Adrenal gland (tissue), 12 donors: ENCODE data around the gene EXOC3L4. TPM values are rescaled to one million over a fixed set of nuclear protein-coding genes. Genes with fewer than 3 reads are reported as not detected.

Experiments
- DNase-seq, 7 donors: peaks; one replicate each; pipeline ENCODE4 v3.0.0-alpha.2; 2019 to 2020
- H3K27ac ChIP-seq, 5 donors: fragments of 200-600 bp; sonication (generic) in 4 of 5; 1 replicate in 3 of 5; 2 replicates in 2 of 5; pipeline versions ENCODE4 v1.5.1 to v1.8.0; 2016 to 2020; ENCODE audit warnings: mild to moderate bottlenecking in 1 of 5
- H3K27me3 ChIP-seq: fragments of 200-600 bp; 2 replicates; pipeline ENCODE4 v1.8.0; 2021
- H3K36me3 ChIP-seq, 2 donors: fragments of 200-600 bp; replicated peaks in 1 of 2; 1 replicate in 1 of 2; 2 replicates in 1 of 2; pipeline versions ENCODE4 v1.5.1 to v1.8.0; 2018 to 2022
- H3K4me1 ChIP-seq, 2 donors: fragments of 200-600 bp; replicated peaks in 1 of 2; 1 replicate in 1 of 2; 2 replicates in 1 of 2; pipeline versions ENCODE4 v1.5.1 to v1.8.0; 2018 to 2021
- H3K4me3 ChIP-seq, 4 donors: fragments of 200-600 bp; sonication (generic) in 3 of 4; one replicate each; pipeline ENCODE4 v1.5.1; 2016 to 2018
- H3K9me3 ChIP-seq, 3 donors: fragments of 200-600 bp; sonication (generic) in 1 of 3; replicated peaks in 1 of 3; 1 replicate in 2 of 3; 2 replicates in 1 of 3; pipeline versions ENCODE4 v1.5.1 to v1.8.0; 2016 to 2021
- POLR2A ChIP-seq, 2 donors: fragments of 450-650 bp; IDR thresholded peaks; one replicate each; pipeline ENCODE4 v1.6.1; 2017; ENCODE audit warnings: antibody characterized with exemption in 2 of 2, mild to moderate bottlenecking in 2 of 2, moderate library complexity in 1 of 2
- WGBS, 4 donors: extraction: QIAGEN DNeasy Blood & Tissue Kit in 2 of 4; methylation state at CpG; one replicate each; pipeline versions ENCODE4 v1.1.5 to v1.1.7; 2013 to 2017; 5-methylcytosine and 5-hydroxymethylcytosine counted together
- intact Hi-C, 2 donors: fragments of 100-400 bp; cut with DNase I; formaldehyde crosslinking; loops; one replicate each; pipeline versions ENCODE4 v1.14.1 to v1.15.0; 2022 to 2023
- polyA plus RNA-seq, 3 donors: library from polyadenylated mRNA; stranded (reverse); fragments of 200-250 nt in 2 of 3; fragments of 350-450 nt in 1 of 3; fragmentation: Illumina TruSeq in 1 of 3; extraction: RNeasy Lipid Tissue Mini Kit (QIAGEN cat#74804) in 1 of 3; gene quantifications; one replicate each; pipeline ENCODE4 v1.2.3, GENCODE V29; 2013 to 2014
- total RNA-seq, 9 donors: library from RNA; depleted of rRNA in 4 of 9; stranded (reverse); fragments of >200 nt in 4 of 9; fragments of 120-200 nt in 1 of 9; fragmentation: NEBNext Ultra II Directional in 1 of 9; extraction: Animal tissue kit (Norgen Biotek cat#: 25700) in 1 of 9; gene quantifications; one replicate each; pipeline versions ENCODE4 v1.1.0 to v1.2.4, GENCODE V29; 2013 to 2023
- TF ChIP-seq, protein P1 (sequence below), 6 experiments: fragments of 450-650 bp in 4 of 6; fragments of 200-600 bp in 2 of 6; sonication (generic) in 1 of 6; IDR thresholded peaks; 1 replicate in 5 of 6; 2 replicates in 1 of 6; pipeline versions ENCODE4 v1.5.1 to v1.8.0; 2016 to 2021; ENCODE audit warnings: antibody characterized with exemption in 6 of 6, mild to moderate bottlenecking in 2 of 6, moderate library complexity in 1 of 6
- donor health status: healthy with polysubstance abuse.
- donor health status: Bipolar disorder and iron deficiency.
- donor health status: DM: yes; HTN: yes; CAD: no.
- donor health status: DM: no; HTN: no; CAD: no.
- donor health status: DM: no; HTN: no; CAD: no.
- donor health status: DM: yes; HTN: yes; CAD: no.

Gene EXOC3L4
- total and polyA plus RNA-seq, 12 donors = 0.12 to 4.3 (median 1.6) TPM; not detected in 1

DNA sequence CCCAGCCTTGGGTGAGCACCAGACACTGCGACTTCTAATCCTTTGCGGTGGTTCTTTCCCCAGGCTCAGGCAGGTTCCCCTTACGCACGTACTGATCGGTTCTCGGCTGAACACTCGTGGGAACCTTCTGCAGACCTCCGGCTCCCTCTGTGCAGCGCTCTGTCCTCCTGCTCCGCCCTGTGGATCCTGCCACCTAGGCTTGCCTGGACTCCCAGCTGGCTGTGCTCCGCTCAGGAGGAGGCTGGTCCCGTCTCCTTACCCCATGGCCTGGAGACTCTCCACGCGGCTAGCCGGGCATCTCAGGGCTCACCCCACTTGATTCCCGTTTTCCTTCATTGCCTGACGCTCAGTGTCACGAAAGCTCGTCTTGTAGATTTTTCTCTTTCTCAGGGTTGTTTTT is 63.4 kb downstream of the EXOC3L4 start:
- Histone ChIP-seq H3K4me3 (no peak overlapping the region), H3K9me3 (no peaks in the 10 kb centered on the region), H3K4me1 (peaks cover 7 to 9% of the 10 kb centered on the region in 2 donors), H3K36me3 (no peaks in the 10 kb centered on the region), H3K27me3 (no peaks in the 10 kb centered on the region), H3K27ac (no peak overlapping the region)
- 92 to 95% (median 94%) methylated on average over 19 of the region's 19 CpGs for WGBS, 4 donors
- DNase-seq = no peak
- intact Hi-C loops = no loop called here
- TF ChIP-seq POLR2A (IDR thresholded peaks at IDR 0.05) = no peak
- TF ChIP-seq, protein P1, sequence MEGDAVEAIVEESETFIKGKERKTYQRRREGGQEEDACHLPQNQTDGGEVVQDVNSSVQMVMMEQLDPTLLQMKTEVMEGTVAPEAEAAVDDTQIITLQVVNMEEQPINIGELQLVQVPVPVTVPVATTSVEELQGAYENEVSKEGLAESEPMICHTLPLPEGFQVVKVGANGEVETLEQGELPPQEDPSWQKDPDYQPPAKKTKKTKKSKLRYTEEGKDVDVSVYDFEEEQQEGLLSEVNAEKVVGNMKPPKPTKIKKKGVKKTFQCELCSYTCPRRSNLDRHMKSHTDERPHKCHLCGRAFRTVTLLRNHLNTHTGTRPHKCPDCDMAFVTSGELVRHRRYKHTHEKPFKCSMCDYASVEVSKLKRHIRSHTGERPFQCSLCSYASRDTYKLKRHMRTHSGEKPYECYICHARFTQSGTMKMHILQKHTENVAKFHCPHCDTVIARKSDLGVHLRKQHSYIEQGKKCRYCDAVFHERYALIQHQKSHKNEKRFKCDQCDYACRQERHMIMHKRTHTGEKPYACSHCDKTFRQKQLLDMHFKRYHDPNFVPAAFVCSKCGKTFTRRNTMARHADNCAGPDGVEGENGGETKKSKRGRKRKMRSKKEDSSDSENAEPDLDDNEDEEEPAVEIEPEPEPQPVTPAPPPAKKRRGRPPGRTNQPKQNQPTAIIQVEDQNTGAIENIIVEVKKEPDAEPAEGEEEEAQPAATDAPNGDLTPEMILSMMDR (IDR thresholded peaks at IDR 0.05) = no peak

DNA sequence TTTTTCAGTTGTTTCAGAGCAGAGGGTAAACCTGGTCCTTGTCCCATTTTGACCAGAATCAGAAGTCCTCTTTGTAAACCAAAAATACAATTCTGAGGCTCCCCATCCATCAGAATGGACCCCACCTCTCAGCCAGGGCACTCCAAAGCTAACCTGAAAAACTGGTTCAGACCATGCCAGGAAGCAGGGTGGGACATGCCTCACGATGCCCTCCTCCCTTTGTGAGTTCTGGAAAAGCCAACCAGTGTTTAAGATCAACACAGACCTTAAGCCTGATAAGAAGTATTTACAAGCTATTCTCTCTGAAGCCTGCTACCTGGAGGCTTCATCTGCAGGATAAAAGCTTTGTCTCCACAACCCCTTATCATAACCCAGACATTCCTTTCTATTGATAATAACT is 64.2 kb downstream of the EXOC3L4 start:
- H3K36me3 ChIP-seq = no peaks in the 10 kb centered on the region
- no peaks in the 10 kb centered on the region for H3K9me3 ChIP-seq
- TF ChIP-seq POLR2A (IDR thresholded peaks at IDR 0.05) = no peak
- TF ChIP-seq, protein P1 (IDR thresholded peaks at IDR 0.05) = no peak
- H3K4me3 ChIP-seq = no peak overlapping the region
- H3K27me3 ChIP-seq = no peaks in the 10 kb centered on the region
- H3K4me1 ChIP-seq = peaks cover 7 to 9% of the 10 kb centered on the region in 2 donors
- H3K27ac ChIP-seq = no peak overlapping the region
- WGBS, 4 donors = 67 to 75% (median 73%) methylated on average over 1 of the region's 1 CpG
- intact Hi-C loops = no loop called here
- no peak for DNase-seq

Other genes with a start within 250 kb of the EXOC3L4 start
- gene AMN, start 172.1 kb upstream of the EXOC3L4 start, total RNA-seq = under 1 TPM in 6 of 9 donors, not detected in 3; 0.07 to 0.65 (median 0.31) TPM
- 1 to 10 TPM in 1 of 3 donors, under 1 TPM in 1, not detected in 1; 0.48 to 3.6 TPM for gene AMN, start 172.1 kb upstream of the EXOC3L4 start, polyA plus RNA-seq
- gene CDC42BPB, start 37.2 kb upstream of the EXOC3L4 start, total RNA-seq = 100 to 1,000 TPM in 1 of 9 donors, 10 to 100 TPM in 8; 44.0 to 108 (median 79.3) TPM
- gene CDC42BPB, start 37.2 kb upstream of the EXOC3L4 start, polyA plus RNA-seq = 10 to 100 TPM; 41.1 to 64.4 (median 49.9) TPM
- 1 to 10 TPM in 1 of 9 donors, not detected in 8; 2.1 TPM for gene LBHD2, start 10.5 kb upstream of the EXOC3L4 start, total RNA-seq
- not detected for gene LBHD2, start 10.5 kb upstream of the EXOC3L4 start, polyA plus RNA-seq
- gene TNFAIP2, start 28.7 kb downstream of the EXOC3L4 start, total RNA-seq = 100 to 1,000 TPM in 4 of 9 donors, 10 to 100 TPM in 4, 1 to 10 TPM in 1; 5.2 to 290 (median 82.9) TPM
- 100 to 1,000 TPM in 2 of 3 donors, 10 to 100 TPM in 1; 28.3 to 615 (median 532) TPM for gene TNFAIP2, start 28.7 kb downstream of the EXOC3L4 start, polyA plus RNA-seq
- 100 to 1,000 TPM; 165 to 555 (median 245) TPM for gene EIF5, start 239.5 kb downstream of the EXOC3L4 start, total RNA-seq
- gene EIF5, start 239.5 kb downstream of the EXOC3L4 start, polyA plus RNA-seq = 100 to 1,000 TPM in 1 of 3 donors, 10 to 100 TPM in 2; 35.7 to 316 (median 49.1) TPM